GM12875 (cell line): ENCODE measurements around the gene PHAX.
"Not testable (repeated sequence)": the region's sequence is repeated elsewhere in the genome, so short reads cannot be mapped to it uniquely, and the experiment has no call there.

ENCODE experiments used
- H3K4me3 ChIP-seq: one replicate; pipeline ENCODE4 v1.5.1; 2011; ENCODE audit warnings: low read depth, low read length, control low read depth
- CTCF ChIP-seq: IDR thresholded peaks from 2 replicates; pipeline ENCODE4 v1.5.1; 2011; ENCODE audit warnings: low read depth, mild to moderate bottlenecking, control low read depth, inconsistent platforms, low read length, moderate library complexity, borderline replicate concordance; ENCODE audit not compliant: insufficient read depth

Gene PHAX

DNA sequence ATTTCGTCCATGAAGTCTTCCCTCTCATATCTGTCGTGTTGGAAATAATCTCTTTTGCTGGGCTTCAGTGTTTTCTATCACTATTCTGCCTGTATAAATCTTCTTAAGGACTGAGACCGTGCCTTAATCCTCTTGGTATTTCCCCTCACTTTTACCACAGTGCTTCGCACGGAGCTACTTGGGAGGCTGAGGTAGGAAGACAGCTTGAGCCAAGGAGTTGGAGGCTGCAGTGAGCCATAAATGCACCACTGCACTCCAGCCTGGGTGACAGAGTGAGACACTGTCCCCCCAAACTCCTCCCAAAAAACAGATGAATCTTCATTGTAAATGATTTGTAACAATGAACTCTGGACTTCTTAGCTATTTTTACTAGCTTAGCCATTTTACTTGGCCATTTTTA is 57.8 kb downstream of the PHAX start:
- H3K4me3 ChIP-seq: no peak overlapping the region
- no peak for TF ChIP-seq CTCF

GRCh38 chr5:126659805-126660482 is 59.2 kb downstream of the PHAX start:
- TF ChIP-seq CTCF: no peak
- H3K4me3 ChIP-seq: no peak overlapping the region

- TF ChIP-seq CTCF: no peak
- H3K4me3 ChIP-seq: no peak overlapping the region
Measured at GRCh38 chr5:126664586-126664985, 63.8 kb downstream of the PHAX start.

DNA sequence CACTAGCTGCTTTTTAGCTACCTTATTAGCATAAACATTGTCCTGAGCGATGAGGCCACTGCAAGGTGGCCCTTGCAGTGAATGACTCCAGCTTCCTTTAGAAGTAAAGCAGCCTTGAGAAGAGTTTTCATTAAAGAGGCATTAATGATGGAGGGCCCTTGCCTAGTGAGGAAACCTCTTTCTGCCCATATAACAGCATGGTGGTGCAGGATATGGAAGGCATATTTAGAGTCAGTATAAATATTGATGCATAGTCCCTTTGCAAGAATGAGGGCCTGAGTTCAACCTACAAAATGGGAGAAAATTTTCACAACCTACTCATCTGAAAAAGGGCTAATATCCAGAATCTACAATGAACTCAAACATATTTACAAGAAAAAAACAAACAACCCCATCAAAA is 69.4 kb downstream of the PHAX start:
- not testable (repeated sequence) for H3K4me3 ChIP-seq

GRCh38 chr5:126671681-126672080 is 70.9 kb downstream of the PHAX start:
- H3K4me3 ChIP-seq: not testable (repeated sequence)

DNA sequence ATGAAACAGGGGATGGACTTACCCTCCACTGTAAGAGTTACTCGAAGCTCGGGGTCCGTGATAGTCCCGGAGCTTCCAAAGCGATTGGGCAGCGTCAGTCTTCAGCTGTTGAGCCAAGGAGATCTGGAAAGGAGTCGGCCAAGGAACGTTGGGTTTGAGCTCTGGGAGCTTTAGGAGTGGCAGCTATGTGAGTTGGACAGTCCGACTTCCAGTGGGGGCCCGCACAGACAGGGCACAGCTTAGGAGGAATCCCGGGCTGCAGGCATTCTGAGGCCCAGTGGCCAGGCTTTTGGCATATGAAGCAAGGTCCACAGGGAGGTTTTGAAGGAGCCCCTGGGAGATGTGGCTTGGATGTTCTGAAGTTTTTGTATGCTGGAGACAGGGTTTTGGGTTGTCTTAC is 72.7 kb downstream of the PHAX start:
- TF ChIP-seq CTCF: no peak
- no peak overlapping the region for H3K4me3 ChIP-seq

DNA sequence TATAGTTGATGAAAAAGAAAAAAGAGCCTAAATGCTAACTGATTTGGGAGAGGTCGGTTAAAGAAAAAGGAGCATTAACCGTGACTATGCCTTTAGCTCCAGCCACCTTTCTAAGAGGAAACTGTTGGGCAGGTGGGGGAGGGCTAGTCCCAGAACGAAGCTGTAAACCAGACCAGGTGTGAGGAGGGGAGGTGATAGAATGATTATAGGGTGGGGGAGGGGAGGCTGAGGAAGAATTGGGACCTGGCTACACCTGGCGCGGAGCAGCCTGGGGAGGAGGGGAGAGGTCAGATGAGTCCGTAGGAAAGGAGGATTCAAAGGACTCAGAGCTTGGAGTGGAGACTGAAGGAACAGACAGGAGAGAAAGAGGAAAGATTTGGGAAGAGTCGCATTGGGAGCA is 73.4 kb downstream of the PHAX start:
- no peak overlapping the region for H3K4me3 ChIP-seq
- no peak for TF ChIP-seq CTCF

DNA sequence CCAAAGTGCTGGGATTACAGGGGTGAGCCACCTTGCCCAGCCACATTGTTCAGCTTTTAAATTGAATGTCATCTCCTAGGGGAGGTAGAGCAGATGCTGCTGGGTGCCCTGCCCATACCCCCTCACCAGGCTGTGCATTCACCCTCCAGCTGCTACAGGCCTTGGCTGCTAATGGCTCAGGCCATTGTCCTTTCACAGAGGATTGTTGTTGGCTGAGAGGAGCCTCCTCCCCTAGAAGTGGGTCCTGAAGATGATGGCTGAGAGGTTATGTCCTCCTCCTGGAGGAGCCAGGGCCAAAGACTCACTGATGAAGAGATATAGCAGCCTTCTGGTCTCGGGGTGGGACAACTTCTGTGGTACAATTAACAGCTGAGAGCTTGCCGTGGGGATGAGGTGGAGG is 74.6 kb downstream of the PHAX start:
- TF ChIP-seq CTCF: no peak

More for the DNA sequence above, 74.6 kb downstream of the PHAX start:
- no peak overlapping the region for H3K4me3 ChIP-seq
